Stomach smooth muscle (tissue), 2 donors: ENCODE data around the gene LY86.

Source experiments
- H3K27ac ChIP-seq: one replicate; pipeline ENCODE4 v1.7.0; 2013; ENCODE audit warnings: mild to moderate bottlenecking, low read length, inconsistent platforms
- H3K27me3 ChIP-seq, 2 donors: one replicate each; pipeline ENCODE4 v1.7.0; 2013; ENCODE audit warnings: low read length in 2 of 2; ENCODE audit not compliant: insufficient read depth in 2 of 2, control insufficient read depth in 1 of 2
- H3K36me3 ChIP-seq, 2 donors: one replicate each; pipeline ENCODE4 v1.7.0; 2013; ENCODE audit warnings: low read length in 2 of 2; ENCODE audit not compliant: control insufficient read depth in 2 of 2, insufficient read depth in 2 of 2
- H3K4me1 ChIP-seq: one replicate; pipeline ENCODE4 v1.7.0; 2013; ENCODE audit warnings: low read length; ENCODE audit not compliant: control insufficient read depth, insufficient read depth
- H3K4me3 ChIP-seq, 2 donors: one replicate each; pipeline ENCODE4 v1.7.0; 2013; ENCODE audit warnings: low read length in 2 of 2
- H3K9ac ChIP-seq, 2 donors: one replicate each; pipeline ENCODE4 v1.7.0; 2013; ENCODE audit warnings: low read length in 2 of 2, mild to moderate bottlenecking in 1 of 2
- H3K9me3 ChIP-seq, 2 donors: one replicate each; pipeline ENCODE4 v1.7.0; 2013; ENCODE audit warnings: low read length in 2 of 2; ENCODE audit not compliant: control insufficient read depth in 2 of 2
- donor health status: healthy.
- donor health status: Pancreatic carcinoma.

Gene LY86

DNA sequence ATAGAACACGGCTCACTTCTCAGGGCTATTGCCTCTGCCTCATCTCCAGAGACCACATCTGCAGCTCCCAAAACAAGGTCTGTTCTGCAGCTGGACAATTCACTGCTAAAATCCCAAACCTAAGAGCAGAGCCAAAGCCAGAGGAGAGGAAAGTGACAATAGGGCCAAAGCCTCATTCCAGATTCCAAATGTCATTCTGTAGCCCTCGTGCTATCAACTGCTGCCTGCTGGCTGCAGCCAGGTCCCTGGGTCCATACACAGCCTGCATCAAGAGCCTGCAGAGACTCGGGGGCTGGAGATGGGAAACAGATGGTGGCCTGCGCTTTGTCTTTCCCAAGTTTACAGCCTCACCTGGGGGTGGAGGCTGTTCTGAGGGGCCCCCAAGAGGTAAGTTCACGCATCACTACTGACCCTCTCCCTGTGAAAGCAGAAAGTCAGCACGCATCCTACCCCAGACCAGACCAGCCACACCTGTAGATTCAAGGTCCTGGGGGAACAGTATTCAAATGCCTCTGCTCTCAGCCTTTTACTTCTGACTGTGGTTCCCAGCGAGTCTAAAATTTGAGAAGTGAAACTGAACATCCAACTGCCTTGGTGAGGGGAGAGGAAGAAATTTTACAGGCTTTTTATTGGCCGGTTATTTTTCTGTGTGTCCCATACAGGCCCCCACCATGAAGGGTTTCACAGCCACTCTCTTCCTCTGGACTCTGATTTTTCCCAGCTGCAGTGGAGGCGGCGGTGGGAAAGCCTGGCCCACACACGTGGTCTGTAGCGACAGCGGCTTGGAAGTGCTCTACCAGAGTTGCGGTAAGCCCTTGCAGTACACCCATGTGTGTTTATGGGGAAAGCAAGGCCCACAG is at the start of gene LY86:
TSS of gene LY86 (plus strand) at position 657 of the 860 bp plus-strand sequence. CDS start at position 672, 15 bp downstream.
- no peaks in the 10 kb centered on the region for H3K27me3 ChIP-seq
- peak within 1 kb of the TSS in 1 of 2 donors; percentile 35 for H3K4me3 ChIP-seq
- no peaks in the 10 kb centered on the region for H3K9me3 ChIP-seq
- H3K36me3 ChIP-seq, result no peaks in the 10 kb centered on the region
- H3K9ac ChIP-seq, result no peak within 1 kb of the TSS
- no peak within 1 kb of the TSS for H3K27ac ChIP-seq
- H3K4me1 ChIP-seq, result peaks cover 3% of the 10 kb centered on the region

DNA sequence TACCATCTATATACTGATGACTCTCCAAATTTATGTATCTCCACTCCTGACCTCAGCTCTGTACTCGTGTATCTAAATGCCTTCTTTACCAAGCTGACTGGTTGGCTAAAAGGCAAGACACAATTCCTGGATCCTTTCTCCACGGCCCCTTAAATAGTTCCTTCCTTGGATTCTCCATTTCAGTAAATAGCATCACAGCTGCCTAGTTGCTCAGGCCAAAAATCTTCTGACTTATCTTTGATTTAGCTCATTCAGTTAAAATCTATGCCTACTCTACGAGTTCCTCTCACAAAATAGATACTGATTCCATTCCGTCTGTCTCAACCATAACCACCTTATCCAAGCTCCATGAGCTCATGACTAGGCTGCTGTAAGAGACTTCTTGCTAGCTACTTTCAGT is 49.5 kb upstream of the LY86 start:
- Histone ChIP-seq H3K27me3 (peaks cover 0 to 2% of the 10 kb centered on the region in 2 donors), H3K27ac (no peak overlapping the region), H3K9ac (no peak overlapping the region), H3K36me3 (no peaks in the 10 kb centered on the region), H3K4me3 (no peak overlapping the region), H3K4me1 (no peaks in the 10 kb centered on the region), H3K9me3 (peaks cover 0 to 6% of the 10 kb centered on the region in 2 donors)

DNA sequence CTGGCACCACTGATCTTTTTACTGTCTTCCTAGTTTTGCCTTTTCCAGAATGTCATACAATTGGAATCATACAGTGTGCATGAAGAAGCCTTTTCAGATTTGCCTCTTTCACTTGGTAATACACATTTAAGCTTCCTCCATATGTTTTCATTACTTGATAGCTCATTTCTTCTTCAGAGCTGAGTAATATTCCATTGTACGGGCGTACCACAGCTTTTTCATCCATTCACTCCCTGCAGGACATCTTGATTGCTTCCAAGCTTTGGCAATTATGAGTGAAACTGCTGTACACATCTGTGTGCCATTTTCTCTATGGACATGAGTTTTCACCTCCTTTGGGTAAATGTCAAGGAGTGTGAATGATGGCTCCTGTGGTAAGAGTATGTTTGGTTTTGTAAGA is 46.2 kb upstream of the LY86 start:
- H3K9me3 ChIP-seq, result peaks cover 0 to 6% of the 10 kb centered on the region in 2 donors
- no peak overlapping the region for H3K27ac ChIP-seq
- H3K27me3 ChIP-seq, result peaks cover 9% of the 10 kb centered on the region in 2 donors
- H3K4me1 ChIP-seq, result peaks cover 11% of the 10 kb centered on the region
- H3K36me3 ChIP-seq, result no peaks in the 10 kb centered on the region
- no peak overlapping the region for H3K9ac ChIP-seq
- no peak overlapping the region for H3K4me3 ChIP-seq

DNA sequence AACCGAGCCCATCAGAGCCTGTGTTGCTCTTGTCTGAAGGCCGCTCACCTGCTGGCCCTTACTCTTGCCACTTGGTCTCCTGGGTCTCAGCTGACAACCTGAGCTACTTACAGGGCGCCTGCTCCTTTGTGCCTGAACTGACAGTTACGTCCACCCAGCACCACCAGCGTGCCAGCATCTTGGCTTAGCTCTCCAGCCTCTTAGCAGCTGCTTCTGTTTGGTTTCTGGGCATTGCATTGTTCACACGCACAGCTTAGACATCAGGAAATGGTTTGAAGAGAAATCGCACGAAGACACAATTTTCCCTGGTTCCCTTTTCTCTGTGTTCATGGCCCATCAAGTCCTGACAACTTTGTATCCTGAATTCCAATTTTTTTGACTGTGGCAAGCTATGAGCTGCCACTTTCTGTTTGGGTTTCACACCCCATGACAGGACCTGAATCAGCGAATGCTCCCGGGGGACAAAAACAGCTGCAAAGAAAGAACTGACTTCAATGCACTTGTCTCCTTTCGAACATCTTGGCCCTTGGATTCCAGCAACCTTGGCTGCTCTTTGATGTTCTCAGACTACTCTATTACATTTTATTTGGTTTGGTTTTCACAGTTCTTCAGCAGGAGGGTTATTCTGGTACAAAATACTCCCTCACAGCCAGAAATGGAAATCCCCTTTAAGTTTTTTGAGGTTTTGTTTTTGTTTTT is 45.2 kb upstream of the LY86 start:
- peaks cover 11% of the 10 kb centered on the region for H3K4me1 ChIP-seq
- H3K27ac ChIP-seq, result no peak overlapping the region
- H3K27me3 ChIP-seq, result peaks cover 9 to 14% of the 10 kb centered on the region in 2 donors
- no peak overlapping the region for H3K9ac ChIP-seq
- no peaks in the 10 kb centered on the region for H3K36me3 ChIP-seq
- no peak overlapping the region for H3K4me3 ChIP-seq
- H3K9me3 ChIP-seq, result peaks cover 0 to 6% of the 10 kb centered on the region in 2 donors

DNA sequence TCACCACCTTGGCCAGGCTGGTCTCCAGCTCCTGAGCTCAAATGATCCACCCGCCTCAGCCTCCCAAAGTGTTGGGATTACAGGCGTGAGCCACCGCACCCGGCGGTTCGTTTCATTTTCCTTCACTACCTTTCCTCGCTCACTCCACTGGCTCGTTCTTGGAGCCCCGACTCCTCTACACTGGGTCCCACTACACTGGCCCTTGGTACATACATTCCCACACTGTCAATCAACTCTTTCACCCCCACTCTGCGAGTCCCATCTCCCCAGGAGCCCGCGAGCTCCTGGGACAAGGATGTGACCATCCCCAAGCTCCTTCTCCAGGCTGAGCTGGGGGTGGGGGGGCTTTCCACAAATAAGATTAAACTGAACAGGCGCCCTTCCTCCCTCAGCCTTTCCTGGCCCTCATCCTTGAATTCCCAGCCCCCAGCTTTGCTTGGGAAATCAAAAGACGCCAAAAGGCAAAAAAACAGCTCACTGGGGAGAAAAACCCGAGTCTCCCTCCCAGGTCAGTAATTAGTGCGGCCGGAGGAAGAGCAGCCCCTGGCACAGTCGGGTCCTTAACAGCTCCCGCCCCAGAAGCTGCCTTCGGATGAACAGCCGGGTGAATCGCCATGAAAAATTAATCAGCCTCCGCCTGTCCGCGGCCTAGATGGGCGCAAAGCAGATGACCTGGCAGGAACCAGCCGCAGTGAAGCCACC is 42.8 kb upstream of the LY86 start:
- H3K4me3 ChIP-seq, result peak overlapping the region; percentile 38 to 71
- peaks cover 0 to 6% of the 10 kb centered on the region in 2 donors for H3K9me3 ChIP-seq
- no peak overlapping the region for H3K27ac ChIP-seq
- H3K36me3 ChIP-seq, result no peaks in the 10 kb centered on the region
- H3K27me3 ChIP-seq, result peaks cover 9 to 14% of the 10 kb centered on the region in 2 donors
- H3K4me1 ChIP-seq, result peaks cover 11% of the 10 kb centered on the region
- no peak overlapping the region for H3K9ac ChIP-seq

DNA sequence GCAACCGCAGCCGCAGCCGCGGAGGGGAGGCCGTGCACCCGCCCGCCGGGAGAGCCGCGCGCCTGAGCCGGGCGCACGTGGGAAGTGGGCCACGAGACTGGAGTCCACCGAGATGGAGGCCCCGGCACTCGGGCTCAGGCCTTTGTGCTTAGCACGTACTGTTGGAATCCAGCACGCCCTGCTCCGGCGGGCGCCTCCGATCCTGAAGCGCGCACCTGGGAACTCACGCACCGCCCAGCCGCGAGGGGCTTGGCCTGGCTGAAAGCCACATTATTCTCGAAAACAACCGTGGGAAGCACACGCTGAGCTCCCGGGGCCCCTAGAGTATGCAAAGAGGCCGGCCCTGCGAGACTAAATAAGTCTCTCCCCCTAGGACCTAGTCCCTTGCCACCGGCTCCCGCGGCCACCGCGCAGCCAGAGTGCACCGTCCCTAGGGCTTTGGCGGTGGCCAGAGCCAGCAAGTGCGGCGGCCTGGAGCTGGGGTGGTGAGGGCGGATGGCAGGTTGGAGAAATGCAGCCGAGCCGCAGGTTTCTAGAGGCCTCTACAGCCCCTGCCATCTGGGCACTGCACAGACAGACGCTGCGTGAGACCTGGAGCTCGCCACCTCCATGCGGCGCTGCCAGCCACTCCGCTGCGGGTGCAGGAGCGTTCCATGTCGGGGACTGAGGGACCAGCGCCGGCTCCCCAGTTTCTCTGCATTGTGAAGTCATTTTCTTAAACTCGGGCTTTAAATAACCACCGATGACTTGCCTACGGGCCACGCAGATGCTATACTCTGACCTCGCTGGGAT is 42.0 kb upstream of the LY86 start:
- Histone ChIP-seq H3K4me3 (peak overlapping the region; percentile 38 to 71), H3K27me3 (peaks cover 9 to 14% of the 10 kb centered on the region in 2 donors), H3K36me3 (no peaks in the 10 kb centered on the region), H3K9ac (no peak overlapping the region), H3K27ac (no peak overlapping the region), H3K4me1 (peaks cover 11% of the 10 kb centered on the region), H3K9me3 (peaks cover 0 to 6% of the 10 kb centered on the region in 2 donors)

DNA sequence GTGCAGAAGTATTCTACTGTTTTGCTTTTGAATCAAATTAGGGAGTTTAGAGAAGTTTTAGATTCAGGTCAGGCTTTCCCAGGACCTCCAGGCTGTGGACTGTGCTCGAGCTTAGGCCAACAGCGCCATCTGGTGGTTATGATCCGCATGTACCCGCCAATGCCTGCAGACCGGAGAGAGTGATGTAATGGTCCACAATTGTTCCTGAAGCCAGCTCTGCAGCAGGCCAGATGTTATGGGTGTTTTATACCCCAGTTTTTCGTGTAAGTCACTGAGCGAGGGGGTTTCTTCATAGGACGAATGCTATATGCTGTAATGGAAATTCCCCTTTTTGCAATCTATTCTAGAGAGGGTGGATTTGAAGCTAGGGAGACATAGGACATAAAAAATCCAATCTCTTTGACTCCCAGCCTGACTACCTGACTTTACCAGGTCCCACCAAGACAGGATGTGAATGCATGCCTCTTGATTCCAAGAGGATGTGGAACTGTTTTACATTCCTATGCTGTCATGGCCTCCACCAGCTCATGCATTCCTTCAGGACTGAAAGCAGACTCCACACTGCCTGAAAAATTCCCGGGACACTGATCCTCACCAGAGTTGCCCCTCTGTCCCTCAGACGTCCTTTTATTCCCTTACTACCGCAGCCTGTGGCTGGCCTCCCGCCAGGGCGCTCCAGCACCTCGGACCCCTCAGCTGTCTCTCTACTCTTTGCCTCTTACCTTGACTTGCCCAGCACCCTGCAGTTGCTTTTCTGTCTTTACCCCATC is 41.2 kb upstream of the LY86 start:
- peaks cover 9 to 14% of the 10 kb centered on the region in 2 donors for H3K27me3 ChIP-seq
- H3K9ac ChIP-seq, result no peak overlapping the region
- H3K4me3 ChIP-seq, result peak overlapping the region; percentile 38 to 71
- H3K4me1 ChIP-seq, result peaks cover 11% of the 10 kb centered on the region
- H3K27ac ChIP-seq, result no peak overlapping the region
- H3K9me3 ChIP-seq, result peaks cover 0 to 6% of the 10 kb centered on the region in 2 donors
- no peaks in the 10 kb centered on the region for H3K36me3 ChIP-seq

DNA sequence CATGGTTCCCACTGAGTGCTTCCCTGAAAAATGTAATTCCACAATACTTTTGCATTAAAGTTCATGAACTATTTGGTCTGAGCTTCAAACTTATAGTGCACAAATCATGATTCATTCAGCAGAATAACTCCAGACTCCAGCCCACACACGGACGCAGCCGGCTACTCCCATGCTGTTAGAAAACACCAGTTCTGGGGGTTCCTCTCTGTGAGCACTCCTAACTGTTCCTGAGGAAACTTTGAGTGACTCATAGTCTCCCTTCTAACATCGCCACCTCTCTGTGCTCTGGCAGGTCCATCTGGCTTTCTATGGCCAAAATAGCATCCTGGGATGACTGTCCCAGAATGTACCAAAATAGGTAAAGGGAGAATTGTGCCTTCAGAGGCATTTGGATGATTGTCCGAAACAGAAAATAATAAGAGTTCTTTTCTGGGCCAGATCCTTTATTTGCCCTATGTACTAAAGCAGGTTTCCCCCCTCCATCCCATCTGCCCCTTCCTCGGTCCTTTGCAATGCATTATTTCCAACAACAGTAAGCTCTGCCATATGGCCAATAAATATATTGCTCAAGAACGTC is 32.3 kb upstream of the LY86 start:
- H3K27ac ChIP-seq, result no peak overlapping the region
- peaks cover 0 to 2% of the 10 kb centered on the region in 2 donors for H3K27me3 ChIP-seq
- no peaks in the 10 kb centered on the region for H3K36me3 ChIP-seq
- no peaks in the 10 kb centered on the region for H3K4me1 ChIP-seq
- H3K4me3 ChIP-seq, result no peak overlapping the region
- no peaks in the 10 kb centered on the region for H3K9me3 ChIP-seq
- no peak overlapping the region for H3K9ac ChIP-seq

DNA sequence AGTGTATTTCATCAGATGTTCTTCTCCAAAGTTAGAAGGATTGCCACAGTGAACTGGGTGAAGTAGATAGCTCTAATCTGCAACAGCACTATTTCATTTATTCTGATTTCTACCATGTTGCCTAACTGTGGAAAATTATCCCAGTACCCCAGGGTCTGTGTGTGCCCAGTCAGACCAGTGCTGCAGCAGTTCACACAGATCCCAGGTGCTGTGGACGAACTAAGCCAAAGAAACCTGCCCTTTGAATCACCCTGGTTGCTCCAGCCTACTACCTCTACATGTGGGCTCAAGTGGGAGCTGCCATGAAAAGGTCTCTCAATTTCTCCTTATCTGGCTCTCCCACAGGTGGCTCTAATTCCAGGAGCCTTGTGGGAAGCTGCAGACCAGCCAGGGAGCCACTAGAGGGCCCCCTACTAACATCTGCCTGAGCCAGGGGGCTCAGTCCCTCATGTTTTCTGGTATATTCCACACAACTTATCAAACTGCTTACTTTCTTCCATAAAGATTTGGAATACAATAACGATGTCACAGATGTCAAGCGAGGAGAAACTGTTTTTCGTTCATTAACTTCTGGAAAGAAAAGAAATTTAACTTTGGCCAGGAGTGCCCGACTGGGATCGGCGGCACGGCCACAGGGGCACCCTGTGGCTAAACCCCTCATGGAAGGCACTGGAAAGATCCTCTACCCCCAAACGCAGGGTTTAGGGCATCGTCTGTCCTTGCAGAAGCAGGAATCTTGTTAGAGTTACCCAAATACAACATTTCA is 31.6 kb upstream of the LY86 start:
- Histone ChIP-seq H3K36me3 (no peaks in the 10 kb centered on the region), H3K9me3 (no peaks in the 10 kb centered on the region), H3K9ac (no peak overlapping the region), H3K27me3 (peaks cover 0 to 2% of the 10 kb centered on the region in 2 donors), H3K27ac (no peak overlapping the region), H3K4me1 (no peaks in the 10 kb centered on the region), H3K4me3 (no peak overlapping the region)
